AG09319 (cell line): ENCODE results near the gene UBE2O.

Experiments
- DNase-seq: peaks from one replicate; pipeline ENCODE4 v3.0.0-alpha.2; 2010; ENCODE audit warnings: low read depth; ENCODE audit errors: extremely low read depth
- TF ChIP-seq, protein P1 (sequence below): IDR thresholded peaks from 2 replicates; pipeline ENCODE4 v1.5.1; 2011; ENCODE audit warnings: low read depth, mild to moderate bottlenecking, inconsistent platforms, low read length, moderate library complexity

UBE2O gene

DNA sequence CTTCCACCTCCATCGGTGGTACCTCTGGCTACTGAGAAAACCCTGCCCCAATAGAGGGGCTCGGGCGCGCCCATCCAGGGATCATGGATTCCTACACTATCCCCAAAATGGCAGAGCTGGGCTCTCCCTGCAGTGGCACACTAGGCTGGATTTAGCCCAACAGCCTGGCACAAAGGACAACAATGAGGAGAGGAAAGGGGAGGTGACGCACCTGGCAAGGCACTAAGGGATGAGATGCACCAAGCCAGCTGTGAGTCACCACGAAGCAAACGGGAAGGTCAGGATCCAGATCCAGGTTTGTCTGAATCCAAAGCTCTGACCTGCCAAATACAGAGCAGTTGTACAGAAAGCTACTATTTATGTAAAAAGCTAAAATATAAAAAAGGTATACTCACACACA lies 18.1 kb downstream of the UBE2O start:
- TF ChIP-seq, protein P1, sequence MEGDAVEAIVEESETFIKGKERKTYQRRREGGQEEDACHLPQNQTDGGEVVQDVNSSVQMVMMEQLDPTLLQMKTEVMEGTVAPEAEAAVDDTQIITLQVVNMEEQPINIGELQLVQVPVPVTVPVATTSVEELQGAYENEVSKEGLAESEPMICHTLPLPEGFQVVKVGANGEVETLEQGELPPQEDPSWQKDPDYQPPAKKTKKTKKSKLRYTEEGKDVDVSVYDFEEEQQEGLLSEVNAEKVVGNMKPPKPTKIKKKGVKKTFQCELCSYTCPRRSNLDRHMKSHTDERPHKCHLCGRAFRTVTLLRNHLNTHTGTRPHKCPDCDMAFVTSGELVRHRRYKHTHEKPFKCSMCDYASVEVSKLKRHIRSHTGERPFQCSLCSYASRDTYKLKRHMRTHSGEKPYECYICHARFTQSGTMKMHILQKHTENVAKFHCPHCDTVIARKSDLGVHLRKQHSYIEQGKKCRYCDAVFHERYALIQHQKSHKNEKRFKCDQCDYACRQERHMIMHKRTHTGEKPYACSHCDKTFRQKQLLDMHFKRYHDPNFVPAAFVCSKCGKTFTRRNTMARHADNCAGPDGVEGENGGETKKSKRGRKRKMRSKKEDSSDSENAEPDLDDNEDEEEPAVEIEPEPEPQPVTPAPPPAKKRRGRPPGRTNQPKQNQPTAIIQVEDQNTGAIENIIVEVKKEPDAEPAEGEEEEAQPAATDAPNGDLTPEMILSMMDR = no peak
- DNase-seq = no peak

- DNase-seq = no peak
- TF ChIP-seq, protein P1 = no peak
Measured at GRCh38 chr17:76433693-76434092, 19.3 kb downstream of the UBE2O start.

GRCh38 chr17:76432712-76433336 lies 20.1 kb downstream of the UBE2O start:
- TF ChIP-seq, protein P1 = peak; percentile 17; the same call in 1 of the 2 replicates
- no peak for DNase-seq

- TF ChIP-seq, protein P1 = no peak
- DNase-seq = no peak
Measured at GRCh38 chr17:76432004-76432403, 20.9 kb downstream of the UBE2O start.

DNA sequence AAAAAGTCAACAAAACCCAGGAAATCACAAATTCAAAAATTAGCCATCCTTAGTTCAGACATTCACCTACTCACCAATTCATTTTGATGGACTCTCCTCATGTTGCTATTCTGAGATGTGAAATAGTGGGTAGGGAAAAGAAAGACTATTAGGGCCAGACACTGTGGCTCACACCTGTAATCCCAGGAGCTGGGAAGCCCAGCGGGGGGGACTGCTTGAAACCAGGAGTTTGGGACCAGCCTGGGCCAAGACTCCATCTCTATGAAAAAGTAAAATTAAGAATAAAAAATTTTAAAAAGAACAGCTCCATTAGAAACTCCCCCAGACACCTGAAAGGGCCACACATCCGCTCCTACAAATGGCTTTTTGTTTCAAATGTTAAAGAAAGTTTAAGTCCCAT lies 21.4 kb downstream of the UBE2O start:
- no peak for DNase-seq
- TF ChIP-seq, protein P1 = no peak

- TF ChIP-seq, protein P1 = no peak
- no peak for DNase-seq
Measured at GRCh38 chr17:76428511-76428910, 24.4 kb downstream of the UBE2O start.

DNA sequence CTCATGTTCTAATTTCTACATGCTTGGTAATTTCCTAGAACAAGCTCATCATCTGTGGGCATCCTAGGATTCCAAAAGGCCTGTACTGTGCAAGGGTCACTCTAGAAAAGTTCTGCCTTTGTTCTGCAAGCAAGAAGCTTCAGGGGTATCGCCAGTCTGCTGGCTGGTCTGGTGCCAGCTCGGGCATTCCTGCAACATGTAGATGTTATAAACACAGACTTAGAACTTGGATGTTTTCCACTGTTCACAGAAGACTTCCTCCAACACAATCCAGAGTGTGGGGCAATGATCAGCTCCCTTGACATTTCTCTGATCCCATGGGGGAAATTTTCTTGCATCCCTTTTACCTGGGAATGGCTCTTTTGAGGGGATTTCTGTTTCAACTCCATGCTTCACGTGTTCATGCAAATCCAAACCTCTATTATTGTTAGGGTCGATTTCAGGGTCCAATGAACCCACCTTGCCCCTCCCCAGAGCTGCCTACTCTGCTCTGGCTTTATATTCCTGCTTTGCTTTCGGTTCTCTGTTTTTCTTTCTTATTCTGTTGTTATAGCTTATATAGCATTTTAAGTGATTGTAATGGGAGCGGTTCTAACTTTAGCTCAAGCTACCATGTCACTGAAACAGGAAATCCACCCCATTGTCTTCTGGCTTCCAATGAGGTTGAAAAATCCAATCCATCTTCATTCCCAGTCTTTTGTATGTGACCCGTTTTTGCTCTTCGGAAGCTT lies 25.3 kb downstream of the UBE2O start:
- peak; percentile 34 for DNase-seq
- TF ChIP-seq, protein P1 = no peak
